GM12874 (cell line): ENCODE data around the gene PTPRG.

ENCODE experiments used
- CTCF ChIP-seq: IDR thresholded peaks from 2 replicates; pipeline ENCODE4 v1.5.1; 2011; ENCODE audit warnings: low read depth, mild to moderate bottlenecking, control low read depth, low read length, moderate library complexity; ENCODE audit not compliant: insufficient read depth

PTPRG gene

GRCh38 chr3:61702453-61702852, 141.1 kb downstream of the PTPRG start:
- no peak for TF ChIP-seq CTCF

- TF ChIP-seq CTCF = no peak
Measured at GRCh38 chr3:61704807-61705206, 143.4 kb downstream of the PTPRG start.

- no peak for TF ChIP-seq CTCF
Measured at GRCh38 chr3:61707492-61707891, 146.1 kb downstream of the PTPRG start.

DNA sequence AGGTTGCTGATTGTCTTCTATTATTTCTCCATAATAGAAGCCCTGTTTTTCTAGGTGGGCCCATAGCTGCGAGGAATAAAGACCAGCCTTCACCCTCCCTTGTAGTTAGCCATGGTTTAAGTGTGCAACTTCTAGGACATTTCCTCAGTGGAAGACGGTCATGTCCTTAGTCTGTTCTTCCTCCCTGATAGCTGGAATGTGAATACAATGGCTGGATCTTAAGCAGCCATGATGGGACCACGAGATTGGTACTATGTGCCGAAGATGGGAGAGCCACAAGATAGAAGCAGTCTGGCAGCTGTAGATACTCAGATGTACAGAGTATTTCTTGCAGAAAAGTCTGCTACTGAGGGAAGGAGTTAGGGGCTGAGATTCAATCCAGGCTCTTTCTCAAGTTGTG, 152.9 kb downstream of the PTPRG start:
- no peak for TF ChIP-seq CTCF

DNA sequence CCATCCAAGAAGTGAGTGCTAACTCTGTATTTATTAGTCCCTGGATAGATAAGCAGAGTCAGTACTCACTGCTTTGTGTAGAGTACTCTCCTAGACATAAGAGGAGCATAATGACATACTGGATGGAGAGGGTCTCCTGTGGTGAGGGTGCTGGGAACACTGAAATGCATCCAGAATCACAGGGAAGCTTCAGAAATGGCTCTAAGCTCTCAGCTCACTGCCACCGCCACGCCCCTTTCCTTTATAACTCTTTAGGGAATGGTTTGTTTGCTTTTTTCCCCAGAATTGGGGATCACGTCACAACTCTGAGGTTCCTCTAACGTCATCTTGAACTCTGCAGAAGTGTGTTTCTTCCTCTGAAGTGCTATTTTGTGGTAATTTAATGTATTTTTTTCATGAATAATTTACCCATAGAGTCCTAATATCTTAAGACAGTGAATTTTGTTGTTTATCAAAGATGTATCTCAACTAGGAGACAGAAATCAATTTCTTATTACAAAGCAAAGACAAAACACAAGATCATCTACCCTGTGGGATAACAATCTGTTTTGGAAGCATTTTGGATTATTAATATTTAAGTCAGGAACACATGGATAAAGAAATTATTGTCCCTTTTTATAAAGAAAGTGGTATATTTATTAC, 154.6 kb downstream of the PTPRG start:
- TF ChIP-seq CTCF = no peak

GRCh38 chr3:61718565-61718964, 157.2 kb downstream of the PTPRG start:
- TF ChIP-seq CTCF = no peak

DNA sequence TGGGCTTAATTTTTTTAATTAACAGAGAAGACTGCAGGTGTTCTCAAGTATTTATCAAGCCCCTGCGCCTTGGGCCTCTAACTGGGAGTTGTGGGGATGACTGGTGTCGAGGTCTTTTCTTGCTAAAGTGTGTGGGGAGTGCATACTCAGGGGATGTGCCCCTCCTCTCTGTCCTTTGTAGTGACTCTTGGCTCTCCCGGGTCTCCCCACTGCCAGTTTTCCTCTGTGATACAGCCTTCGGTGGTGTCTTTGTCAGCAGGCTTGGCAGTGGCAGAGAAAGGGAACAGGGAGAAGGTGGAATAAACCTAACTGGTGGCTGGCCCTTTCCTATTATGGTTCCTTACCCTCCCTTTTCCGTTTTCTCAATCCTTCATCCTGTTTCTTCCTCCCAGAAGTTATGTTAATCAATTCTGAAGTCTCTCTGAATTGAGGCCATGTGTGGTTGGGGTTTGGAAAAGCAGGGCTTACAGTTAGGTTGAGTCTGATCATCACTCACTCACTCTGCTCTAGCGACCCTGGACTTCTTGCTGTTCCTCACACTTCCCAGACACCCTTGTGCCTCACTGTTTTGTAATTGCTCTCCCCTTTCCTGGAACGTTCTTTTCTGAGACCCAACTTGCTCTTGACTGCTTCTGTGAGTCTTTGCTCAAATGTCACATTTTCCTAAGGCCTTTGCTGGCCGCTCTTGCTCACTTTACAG, 158.1 kb downstream of the PTPRG start:
- TF ChIP-seq CTCF = no peak
